Endothelial cell of umbilical vein (primary cell): Measurements from ENCODE around the gene SFTA2. TPM values are rescaled to one million over a fixed set of nuclear protein-coding genes. Genes with fewer than 3 reads are reported as not detected.
"Not testable (repeated sequence)": the region's sequence is repeated elsewhere in the genome, so short reads cannot be mapped to it uniquely, and the experiment has no call there.

Experiments
- BruUV-seq: library from RNA; stranded (reverse); fragments of 400-500 nt; replicated peaks from 2 replicates; lab custom pipeline; 2021; lab: Mats Ljungman, UMichigan
- CTCF ChIA-PET: fragments of 300-600, 350-600 bp; sonication (Branson Sonifier 250); formaldehyde crosslinking; loops from one replicate; lab custom pipeline; 2021; ENCODE audit warnings: antibody characterized with exemption, inconsistent platforms; lab: Charles Lee
- POLR2A ChIA-PET: fragments of 300-600, 350-600 bp; sonication (Branson Sonifier 250); formaldehyde crosslinking; loops from one replicate; lab custom pipeline; 2021; ENCODE audit warnings: antibody characterized with exemption, inconsistent platforms; lab: Charles Lee
- DNase-seq: peaks from one replicate; pipeline ENCODE4 v3.0.0-alpha.2; 2011; ENCODE audit warnings: low read depth, low spot score
- FAIRE-seq: peaks from 2 replicates; lab custom pipeline; 2011; peaks lifted over from hg19 to GRCh38; lab: Jason Lieb, UNC
- H2AFZ ChIP-seq: 2 replicates; pipeline ENCODE4 v1.6.0; 2012; ENCODE audit warnings: low read depth, low read length, control low read depth, inconsistent platforms
- H3K27ac ChIP-seq: 2 replicates; pipeline ENCODE4 v1.5.1; 2011; ENCODE audit warnings: low read depth, mild to moderate bottlenecking, control low read depth, low read length, moderate library complexity; ENCODE audit not compliant: insufficient read depth
- H3K27me3 ChIP-seq, 2 experiments: 2 replicates each; pipeline versions ENCODE4 v1.6.0 to v1.6.1; 2011; ENCODE audit warnings: low read length in 2 of 2, mixed read lengths in 1 of 2; ENCODE audit not compliant: control insufficient read depth in 2 of 2, insufficient read depth in 2 of 2
- H3K36me3 ChIP-seq, 2 experiments: 2 replicates in 1 of 2; 3 replicates in 1 of 2; pipeline ENCODE4 v1.5.1; 2011; ENCODE audit warnings: low read length in 2 of 2, mild to moderate bottlenecking in 1 of 2, moderate library complexity in 1 of 2; ENCODE audit not compliant: control insufficient read depth in 2 of 2, insufficient read depth in 2 of 2; ENCODE audit errors: extremely low read depth in 1 of 2
- H3K4me1 ChIP-seq: 3 replicates; pipeline ENCODE4 v1.5.1; 2011; ENCODE audit warnings: mild to moderate bottlenecking, low read length; ENCODE audit not compliant: control insufficient read depth, insufficient read depth; ENCODE audit errors: extremely low read depth
- H3K4me2 ChIP-seq: 2 replicates; pipeline ENCODE4 v1.6.1; 2011; ENCODE audit warnings: low read length, control low read depth, mixed read lengths; ENCODE audit not compliant: insufficient read depth
- H3K4me3 ChIP-seq, 3 experiments: fragments of 200-600 bp in 1 of 3; sonication (generic), shearing (Covaris generic) in 1 of 3; replicated peaks in 1 of 3; 2 replicates each; pipeline ENCODE4 v1.5.1; 2011 to 2016; ENCODE audit warnings: control low read depth in 3 of 3, low read length in 3 of 3, mild to moderate bottlenecking in 2 of 3, inconsistent platforms in 1 of 3, low read depth in 1 of 3, moderate library complexity in 1 of 3; ENCODE audit not compliant: insufficient read depth in 1 of 3
- H3K79me2 ChIP-seq: 2 replicates; pipeline ENCODE4 v1.6.0; 2012; ENCODE audit warnings: low read length, inconsistent platforms; ENCODE audit not compliant: control insufficient read depth, insufficient read depth
- H3K9ac ChIP-seq: replicated peaks from 2 replicates; pipeline ENCODE3; 2011; ENCODE audit warnings: low read length, control low read depth; ENCODE audit not compliant: insufficient read depth; ENCODE audit errors: extremely low read depth
- H3K9me1 ChIP-seq: replicated peaks from 3 replicates; pipeline ENCODE4 v1.6.0; 2011; ENCODE audit warnings: mild to moderate bottlenecking, low read length; ENCODE audit not compliant: control insufficient read depth, insufficient read depth; ENCODE audit errors: extremely low read depth
- H3K9me3 ChIP-seq: replicated peaks from 2 replicates; pipeline ENCODE4 v1.5.1; 2012; ENCODE audit warnings: low read length, inconsistent platforms; ENCODE audit not compliant: control insufficient read depth, insufficient read depth
- H4K20me1 ChIP-seq: replicated peaks from 2 replicates; pipeline ENCODE3; 2011; ENCODE audit warnings: mild to moderate bottlenecking, low read length; ENCODE audit not compliant: control insufficient read depth, insufficient read depth; ENCODE audit errors: extremely low read depth
- EZH2 ChIP-seq: IDR thresholded peaks from 2 replicates; pipeline ENCODE4 v1.6.1; 2012; ENCODE audit warnings: borderline replicate concordance, low read depth, mild to moderate bottlenecking, moderate library complexity, low read length, inconsistent platforms; ENCODE audit not compliant: severe bottlenecking
- FOS ChIP-seq: IDR thresholded peaks from 2 replicates; pipeline ENCODE4 v1.6.1; 2011; ENCODE audit warnings: mild to moderate bottlenecking, low read length, moderate library complexity, borderline replicate concordance; ENCODE audit not compliant: insufficient read depth
- GATA2 ChIP-seq: IDR thresholded peaks from 2 replicates; pipeline ENCODE4 v1.7.0; 2011; ENCODE audit warnings: low read depth, mild to moderate bottlenecking, moderate library complexity, mixed read lengths, low read length; ENCODE audit not compliant: insufficient read length, insufficient read depth
- JUN ChIP-seq: IDR thresholded peaks from 2 replicates; pipeline ENCODE4 v1.6.1; 2011; ENCODE audit warnings: borderline replicate concordance, low read depth; ENCODE audit not compliant: insufficient read length, insufficient read depth
- MAX ChIP-seq: IDR thresholded peaks from 2 replicates; pipeline ENCODE4 v1.6.1; 2011; ENCODE audit not compliant: insufficient read depth, insufficient read length
- MYC ChIP-seq: IDR thresholded peaks from one replicate; pipeline ENCODE4 v1.6.1; 2011; ENCODE audit warnings: mild to moderate bottlenecking, low read depth, low read length
- POLR2A ChIP-seq: IDR thresholded peaks from 2 replicates; pipeline ENCODE4 v1.6.1; 2012; ENCODE audit warnings: low read depth, mild to moderate bottlenecking, control low read depth, low read length
- POLR2AphosphoS5 ChIP-seq: IDR thresholded peaks from 2 replicates; pipeline ENCODE4 v1.6.1; 2012; ENCODE audit warnings: low read depth, mild to moderate bottlenecking, control low read depth, low read length, moderate library complexity; ENCODE audit not compliant: insufficient read depth
- dilution Hi-C: fragments of 300-500 bp; cut with MboI; formaldehyde crosslinking; loops from one replicate; pipeline ENCODE4 v1.15.0; 2019; ENCODE audit warnings: low sequenced_read_pairs; ENCODE audit not compliant: extremely low pct_ligation_motif_present
- intact Hi-C: fragments of 100-400 bp; cut with micrococcal nuclease; formaldehyde crosslinking; loops from one replicate; pipeline ENCODE4 v1.10.0; 2022
- polyA plus RNA-seq, 4 experiments: library from polyadenylated mRNA; depleted of rRNA in 3 of 4; stranded (reverse) in 3 of 4; unstranded in 1 of 4; fragments of >200 nt; gene quantifications; 2 replicates each; pipeline versions ENCODE4 v1.2.1 to v1.2.3, GENCODE V29; 2011 to 2012; ENCODE audit warnings: missing spikeins in 1 of 4
- total RNA-seq: library from RNA; stranded (reverse); gene quantifications from 2 replicates; pipeline ENCODE4 v1.2.3, GENCODE V29; 2021
- TF ChIP-seq, protein P1 (sequence below), 2 donors: IDR thresholded peaks; 1 replicate in 1 of 2; 2 replicates in 1 of 2; pipeline ENCODE4 v1.5.1; 2011; ENCODE audit warnings: low read length in 2 of 2, mild to moderate bottlenecking in 2 of 2, moderate library complexity in 2 of 2, control low read depth in 1 of 2, inconsistent platforms in 1 of 2, low read depth in 1 of 2; ENCODE audit not compliant: insufficient read depth in 1 of 2; ENCODE audit errors: extremely low read depth in 1 of 2

Gene SFTA2
- total and polyA plus RNA-seq, 2 donors (not counting 3 experiments of a cell fraction or from before 2014, with no cell fraction given): not detected

- Histone ChIP-seq H3K9me1 (no peaks in the 10 kb centered on the region), H3K4me2 (no peak overlapping the region), H3K79me2 (no peaks in the 10 kb centered on the region), H3K36me3 (peaks cover 0 to 2% of the 10 kb centered on the region in 2 experiments), H3K9me3 (no peaks in the 10 kb centered on the region), H3K9ac (no peak overlapping the region), H3K4me3 (no peak overlapping the region), H4K20me1 (no peaks in the 10 kb centered on the region), H3K4me1 (peaks cover 3% of the 10 kb centered on the region), H3K27me3 (no peaks in the 10 kb centered on the region), H2AFZ (no peak overlapping the region), H3K27ac (no peak overlapping the region)
- CTCF ChIA-PET: interaction anchor here (1.0 kb wide), 1 partner anchor 81 kb away, joined by 5 read pairs; no protein-coding TSS in a partner anchor
- POLR2A ChIA-PET: no interaction called here
- BruUV-seq: no TSS peak
- TF ChIP-seq JUN (no peak), POLR2AphosphoS5 (no peak), MYC (no peak), POLR2A (no peak), FOS (no peak), MAX (no peak), EZH2 (no peak), GATA2 (no peak)
- TF ChIP-seq, protein P1, sequence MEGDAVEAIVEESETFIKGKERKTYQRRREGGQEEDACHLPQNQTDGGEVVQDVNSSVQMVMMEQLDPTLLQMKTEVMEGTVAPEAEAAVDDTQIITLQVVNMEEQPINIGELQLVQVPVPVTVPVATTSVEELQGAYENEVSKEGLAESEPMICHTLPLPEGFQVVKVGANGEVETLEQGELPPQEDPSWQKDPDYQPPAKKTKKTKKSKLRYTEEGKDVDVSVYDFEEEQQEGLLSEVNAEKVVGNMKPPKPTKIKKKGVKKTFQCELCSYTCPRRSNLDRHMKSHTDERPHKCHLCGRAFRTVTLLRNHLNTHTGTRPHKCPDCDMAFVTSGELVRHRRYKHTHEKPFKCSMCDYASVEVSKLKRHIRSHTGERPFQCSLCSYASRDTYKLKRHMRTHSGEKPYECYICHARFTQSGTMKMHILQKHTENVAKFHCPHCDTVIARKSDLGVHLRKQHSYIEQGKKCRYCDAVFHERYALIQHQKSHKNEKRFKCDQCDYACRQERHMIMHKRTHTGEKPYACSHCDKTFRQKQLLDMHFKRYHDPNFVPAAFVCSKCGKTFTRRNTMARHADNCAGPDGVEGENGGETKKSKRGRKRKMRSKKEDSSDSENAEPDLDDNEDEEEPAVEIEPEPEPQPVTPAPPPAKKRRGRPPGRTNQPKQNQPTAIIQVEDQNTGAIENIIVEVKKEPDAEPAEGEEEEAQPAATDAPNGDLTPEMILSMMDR (IDR thresholded peaks at IDR 0.05; ENCODE audit: extremely low read depth in 1 of 2, insufficient read depth in 1 of 2, low read depth in 1 of 2, low read length in 2 of 2): no peak
- DNase-seq: no peak
- dilution Hi-C loops: no loop called here
- FAIRE-seq: no peak
- intact Hi-C loops: no loop called here
Measured at GRCh38 chr6:30902709-30903108, 29.3 kb downstream of the SFTA2 start.

- intact Hi-C loops, dilution Hi-C loops, H3K79me2 ChIP-seq, H3K27me3 ChIP-seq, H3K9me1 ChIP-seq, H2AFZ ChIP-seq, H3K36me3 ChIP-seq, H4K20me1 ChIP-seq, H3K27ac ChIP-seq, H3K9ac ChIP-seq, H3K4me3 ChIP-seq, FAIRE-seq, H3K9me3 ChIP-seq, DNase-seq, H3K4me2 ChIP-seq, BruUV-seq, H3K4me1 ChIP-seq, POLR2A ChIA-PET: not testable (repeated sequence)
- CTCF ChIA-PET: interaction anchor here (1.0 kb wide), 1 partner anchor 80 kb away, joined by 5 read pairs; no protein-coding TSS in a partner anchor
Measured at GRCh38 chr6:30902196-30902595, 29.8 kb downstream of the SFTA2 start.
